HepG2 (cell line): Measurements from ENCODE around the gene SNAPIN. TPM values are rescaled to one million over a fixed set of nuclear protein-coding genes. Genes with fewer than 3 reads are reported as not detected.
A peak's percentile ranks its signal among the peaks of the same experiment; 100 is the strongest.

Experiments used
- CCAR2 ChIP-seq: fragments of 200-400 bp; formaldehyde crosslinking; optimal IDR thresholded peaks from 2 replicates; pipeline ENCODE3; 2018; ENCODE audit warnings: low read depth, mild to moderate bottlenecking, low read length, moderate library complexity
- ELF4 ChIP-seq: sonication (generic); formaldehyde crosslinking; IDR thresholded peaks from 2 replicates; pipeline ENCODE4 v1.5.0; 2020; ENCODE audit warnings: missing genetic modification reagents, mild to moderate bottlenecking, moderate library complexity, borderline replicate concordance
- FOXP4 ChIP-seq: sonication (generic); formaldehyde crosslinking; IDR thresholded peaks from 2 replicates; pipeline ENCODE4 v1.4.0; 2020; ENCODE audit warnings: missing genetic modification reagents
- FUBP1 ChIP-seq: sonication (generic); formaldehyde crosslinking; IDR thresholded peaks from 2 replicates; pipeline ENCODE4 v1.5.1; 2020; ENCODE audit warnings: missing genetic modification reagents, mild to moderate bottlenecking, borderline replicate concordance
- HDAC1 ChIP-seq: sonication (generic); formaldehyde crosslinking; IDR thresholded peaks from 2 replicates; pipeline ENCODE4 v1.5.1; 2020; ENCODE audit warnings: mild to moderate bottlenecking, missing genetic modification reagents
- HIC2 ChIP-seq: sonication (generic); formaldehyde crosslinking; IDR thresholded peaks from 2 replicates; pipeline ENCODE4 v1.9.0; 2022; ENCODE audit warnings: low read depth, missing genetic modification reagents
- MAX ChIP-seq: IDR thresholded peaks from 2 replicates; pipeline ENCODE4 v1.6.1; 2012; ENCODE audit warnings: inconsistent platforms
- MED13 ChIP-seq: sonication (generic); formaldehyde crosslinking; IDR thresholded peaks from 2 replicates; pipeline ENCODE4 v1.5.0; 2020; ENCODE audit warnings: missing genetic modification reagents
- NBN ChIP-seq: fragments of 450-650 bp; conservative IDR thresholded peaks from 2 replicates; pipeline ENCODE4 v1.6.1; 2017
- PHF20 ChIP-seq: sonication (generic); formaldehyde crosslinking; IDR thresholded peaks from 2 replicates; pipeline ENCODE4 v1.5.0; 2020; ENCODE audit warnings: mild to moderate bottlenecking, missing genetic modification reagents
- ZBTB20 ChIP-seq: sonication (generic); formaldehyde crosslinking; IDR thresholded peaks from 2 replicates; pipeline ENCODE4 v1.8.1; 2023; ENCODE audit warnings: missing genetic modification reagents, low read depth, mild to moderate bottlenecking, borderline replicate concordance
- ZNF10 ChIP-seq: sonication (generic); formaldehyde crosslinking; IDR thresholded peaks from 2 replicates; pipeline ENCODE4 v1.4.0; 2020; ENCODE audit warnings: mild to moderate bottlenecking, low read depth, missing genetic modification reagents, borderline replicate concordance
- ZNF124 ChIP-seq: sonication (generic); formaldehyde crosslinking; IDR thresholded peaks from 2 replicates; pipeline ENCODE4 v1.4.0; 2020; ENCODE audit warnings: missing genetic modification reagents
- ZNF33B ChIP-seq: sonication (generic); formaldehyde crosslinking; IDR thresholded peaks from 2 replicates; pipeline ENCODE4 v1.5.1; 2020; ENCODE audit warnings: mild to moderate bottlenecking, missing genetic modification reagents
- ZNF382 ChIP-seq: sonication (generic); formaldehyde crosslinking; IDR thresholded peaks from 2 replicates; pipeline ENCODE4 v1.5.0; 2020; ENCODE audit warnings: missing genetic modification reagents, mild to moderate bottlenecking, borderline replicate concordance
- ZNF691 ChIP-seq: sonication (generic); formaldehyde crosslinking; IDR thresholded peaks from 2 replicates; pipeline ENCODE4 v1.4.0; 2020; ENCODE audit warnings: missing genetic modification reagents, low read depth, mild to moderate bottlenecking, borderline replicate concordance
- ZNF781 ChIP-seq: sonication (generic); formaldehyde crosslinking; IDR thresholded peaks from 2 replicates; pipeline ENCODE4 v1.5.1; 2020; ENCODE audit warnings: borderline replicate concordance, mild to moderate bottlenecking, missing genetic modification reagents; ENCODE audit errors: not compliant biosample characterization
- ZNF839 ChIP-seq: sonication (generic); formaldehyde crosslinking; IDR thresholded peaks from 2 replicates; pipeline ENCODE4 v1.4.0; 2020; ENCODE audit warnings: missing genetic modification reagents, mild to moderate bottlenecking, borderline replicate concordance
- polyA plus RNA-seq, 8 experiments: library from polyadenylated mRNA; depleted of rRNA in 3 of 8; stranded (reverse) in 7 of 8; unstranded in 1 of 8; fragments of >200 nt; fragmentation: Illumina TruSeq in 4 of 8; extraction: Trizol in 4 of 8; gene quantifications; 2 replicates each; pipeline versions ENCODE4 v1.2.1 to v1.2.3, GENCODE V29; 2011 to 2016; ENCODE audit warnings: low read depth in 4 of 8, missing spikeins in 1 of 8, mixed read lengths in 1 of 8; ENCODE audit not compliant: insufficient read depth in 1 of 8
- total RNA-seq, 5 experiments: library from RNA; depleted of rRNA; stranded (reverse); fragments of >200 nt; fragmentation: Illumina TruSeq; extraction: Trizol; gene quantifications; 2 replicates each; pipeline ENCODE4 v1.2.3, GENCODE V29; 2016; ENCODE audit warnings: low read depth in 1 of 5

Gene SNAPIN
- total and polyA plus RNA-seq, 2 of the 13 experiments (the other 11 are each of a cell fraction or from before 2014, with no cell fraction given): 23.9 to 25.7 TPM

- 0 out of 2 replicates have a peak, but pooled peaks have one; percentile 45 for TF ChIP-seq ZBTB20 (CRISPR knock-in tag)
- TF ChIP-seq NBN: no peak
- peak; percentile 75 for TF ChIP-seq ZNF781 (CRISPR knock-in tag)
- no peak for TF ChIP-seq ZNF124 (CRISPR knock-in tag)
- peak; percentile 69 for TF ChIP-seq PHF20 (CRISPR knock-in tag)
- no peak; the same call in 1 of the 2 replicates for TF ChIP-seq ZNF33B (CRISPR knock-in tag)
- TF ChIP-seq ZNF382 (CRISPR knock-in tag): no peak
- no peak for TF ChIP-seq ZNF691 (CRISPR knock-in tag)
- peak; percentile 60; the same call in 1 of the 2 replicates for TF ChIP-seq MAX
- peak; percentile 35; the same call in 1 of the 2 replicates for TF ChIP-seq ZNF839 (CRISPR knock-in tag)
- TF ChIP-seq ZNF10 (CRISPR knock-in tag): no peak
- TF ChIP-seq HDAC1 (CRISPR knock-in tag): peak; percentile 90
- TF ChIP-seq CCAR2: no peak
- TF ChIP-seq FUBP1 (CRISPR knock-in tag): no peak
- no peak for TF ChIP-seq ELF4 (CRISPR knock-in tag)
- peak; percentile 7; the same call in 1 of the 2 replicates for TF ChIP-seq FOXP4 (CRISPR knock-in tag)
- peak; percentile 32; the same call in 1 of the 2 replicates for TF ChIP-seq HIC2
- 0 out of 2 replicates have a peak, but pooled peaks have one; percentile 37 for TF ChIP-seq MED13
Observed at GRCh38 chr1:153633754-153634665, 24.5 kb upstream of the SNAPIN start, which contains the start of gene CHTOP (continued).
